Colonic mucosa (tissue), 4 donors: ENCODE data around the gene BCL2L11. TPM values are rescaled to one million over a fixed set of nuclear protein-coding genes. Genes with fewer than 3 reads are reported as not detected.

Experiments
- DNase-seq: peaks from one replicate; pipeline ENCODE4 v3.0.0-alpha.2; 2020
- H3K27ac ChIP-seq: fragments of 200-600 bp; one replicate; pipeline ENCODE4 v1.8.0; 2021
- H3K27me3 ChIP-seq: fragments of 200-600 bp; one replicate; pipeline ENCODE4 v1.8.0; 2021
- H3K36me3 ChIP-seq: fragments of 200-600 bp; one replicate; pipeline ENCODE4 v1.8.0; 2021
- H3K4me1 ChIP-seq: fragments of 200-600 bp; one replicate; pipeline ENCODE4 v1.8.0; 2021; ENCODE audit warnings: mild to moderate bottlenecking
- H3K4me3 ChIP-seq: fragments of 200-600 bp; one replicate; pipeline ENCODE4 v1.8.0; 2021
- H3K9ac ChIP-seq, 2 donors: one replicate each; pipeline ENCODE4 v1.7.0; 2013; ENCODE audit warnings: control low read depth in 2 of 2, low read depth in 2 of 2, low read length in 2 of 2
- H3K9me3 ChIP-seq: fragments of 200-600 bp; one replicate; pipeline ENCODE4 v1.8.0; 2021
- CTCF ChIP-seq: fragments of 200-600 bp; IDR thresholded peaks from one replicate; pipeline ENCODE4 v1.8.0; 2022; ENCODE audit warnings: antibody characterized with exemption, mild to moderate bottlenecking
- intact Hi-C: fragments of 100-400 bp; cut with DNase I; formaldehyde crosslinking; loops from one replicate; pipeline ENCODE4 v1.14.1; 2022
- total RNA-seq, 2 donors: library from RNA; stranded (reverse); fragmentation: NEBNext Ultra II Directional in 1 of 2; extraction: Animal tissue kit (Norgen Biotek cat#: 25700) in 1 of 2; gene quantifications; one replicate each; pipeline ENCODE4 v1.2.1, GENCODE V29; 2021
- donor health status: healthy.
- donor health status: DM: no; HTN: no; CAD: no.
- donor health status: DM: no; HTN: no; CAD: no.

The BCL2L11 gene
- total RNA-seq, 2 donors from 2014 or later: 21.3 to 31.7 TPM

- Histone ChIP-seq H3K4me3 (no peak overlapping the region), H3K27me3 (no peaks in the 10 kb centered on the region), H3K27ac (no peak overlapping the region), H3K9me3 (no peaks in the 10 kb centered on the region), H3K36me3 (no peaks in the 10 kb centered on the region), H3K4me1 (no peaks in the 10 kb centered on the region), H3K9ac (no peak overlapping the region)
- no peak for TF ChIP-seq CTCF
- no peak for DNase-seq
- intact Hi-C loops: no loop called here
Observed at GRCh38 chr2:111143107-111143842, 22.6 kb downstream of the BCL2L11 start.

DNA sequence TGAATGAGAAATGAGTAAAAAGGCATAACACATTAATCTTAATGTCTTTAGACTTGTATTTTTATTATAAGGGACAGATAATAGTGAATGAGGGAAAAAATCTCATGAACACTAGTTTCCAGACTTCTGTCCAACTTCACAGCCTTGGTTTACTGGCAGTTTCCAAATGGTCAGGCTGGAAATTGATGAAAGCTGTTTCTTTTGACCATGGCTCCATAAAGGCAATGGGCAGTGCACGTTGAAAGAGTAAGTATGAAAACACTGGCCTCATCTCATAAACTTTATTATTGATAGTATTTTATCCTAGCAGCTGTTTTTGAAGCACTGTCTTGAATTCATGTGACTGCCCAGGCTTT is 23.1 kb downstream of the BCL2L11 start:
- TF ChIP-seq CTCF: no peak
- intact Hi-C loops: no loop called here
- Histone ChIP-seq H3K4me3 (no peak overlapping the region), H3K9ac (no peak overlapping the region), H3K27me3 (no peaks in the 10 kb centered on the region), H3K4me1 (no peaks in the 10 kb centered on the region), H3K36me3 (no peaks in the 10 kb centered on the region), H3K27ac (no peak overlapping the region), H3K9me3 (no peaks in the 10 kb centered on the region)
- no peak for DNase-seq

DNA sequence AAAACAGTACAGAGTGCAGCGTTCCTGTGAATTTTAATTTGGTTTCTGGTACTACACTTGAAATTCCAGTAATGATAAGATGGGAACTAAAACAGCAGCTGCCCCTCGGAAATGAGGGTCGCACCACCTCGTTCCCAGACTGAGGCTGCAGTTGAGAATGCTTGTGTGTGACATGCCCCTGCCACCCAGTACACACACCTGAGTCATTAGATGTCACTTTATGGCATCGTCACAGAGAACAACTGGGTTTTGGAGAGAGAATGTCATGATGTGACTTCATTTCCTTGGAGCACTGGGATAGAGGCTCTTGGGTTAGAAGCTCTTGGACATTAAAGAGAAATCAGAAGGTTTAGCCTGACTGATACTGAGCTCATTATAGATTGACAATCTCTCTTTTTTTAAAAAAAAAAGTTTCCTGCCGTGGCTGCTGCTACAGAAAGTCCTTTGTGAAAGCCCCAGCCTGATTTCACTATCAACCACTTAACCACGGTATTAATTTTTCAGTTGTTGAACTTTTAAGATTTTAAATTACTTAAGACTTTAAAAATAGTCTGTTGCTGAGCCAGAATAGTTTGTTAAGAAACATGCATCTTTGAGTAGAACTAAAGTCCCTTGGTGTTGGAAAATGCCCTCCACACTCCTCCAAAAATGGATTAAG is 24.5 kb downstream of the BCL2L11 start:
- TF ChIP-seq CTCF: no peak
- no peaks in the 10 kb centered on the region for H3K36me3 ChIP-seq
- H3K27me3 ChIP-seq: no peaks in the 10 kb centered on the region
- intact Hi-C loops: no loop called here
- no peak overlapping the region for H3K9ac ChIP-seq
- no peaks in the 10 kb centered on the region for H3K4me1 ChIP-seq
- H3K4me3 ChIP-seq: no peak overlapping the region
- H3K27ac ChIP-seq: no peak overlapping the region
- DNase-seq: no peak
- H3K9me3 ChIP-seq: no peaks in the 10 kb centered on the region

DNA sequence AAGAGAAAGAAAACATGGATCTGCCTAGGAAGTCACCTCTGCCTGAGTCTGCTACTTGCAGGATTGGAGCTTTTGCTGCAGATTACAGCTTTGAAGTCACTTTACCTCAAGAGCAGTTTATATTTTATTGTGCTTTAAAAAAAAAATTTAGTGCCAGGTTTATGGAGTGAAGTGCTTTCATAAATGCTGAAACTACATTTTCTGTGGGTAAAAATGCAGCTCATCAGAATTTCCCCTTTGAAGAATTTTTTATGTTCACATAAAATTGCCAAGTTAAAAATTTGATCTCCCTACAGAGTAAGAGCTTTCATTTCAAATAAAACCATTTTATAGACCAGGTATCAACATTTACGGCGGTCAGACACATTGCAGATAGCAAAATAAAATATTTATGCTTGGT is 25.2 kb downstream of the BCL2L11 start:
- no peaks in the 10 kb centered on the region for H3K27me3 ChIP-seq
- intact Hi-C loops: no loop called here
- H3K4me1 ChIP-seq: no peaks in the 10 kb centered on the region
- TF ChIP-seq CTCF: no peak
- H3K4me3 ChIP-seq: no peak overlapping the region
- no peaks in the 10 kb centered on the region for H3K9me3 ChIP-seq
- DNase-seq: no peak
- no peak overlapping the region for H3K27ac ChIP-seq
- H3K36me3 ChIP-seq: no peaks in the 10 kb centered on the region
- H3K9ac ChIP-seq: no peak overlapping the region

DNA sequence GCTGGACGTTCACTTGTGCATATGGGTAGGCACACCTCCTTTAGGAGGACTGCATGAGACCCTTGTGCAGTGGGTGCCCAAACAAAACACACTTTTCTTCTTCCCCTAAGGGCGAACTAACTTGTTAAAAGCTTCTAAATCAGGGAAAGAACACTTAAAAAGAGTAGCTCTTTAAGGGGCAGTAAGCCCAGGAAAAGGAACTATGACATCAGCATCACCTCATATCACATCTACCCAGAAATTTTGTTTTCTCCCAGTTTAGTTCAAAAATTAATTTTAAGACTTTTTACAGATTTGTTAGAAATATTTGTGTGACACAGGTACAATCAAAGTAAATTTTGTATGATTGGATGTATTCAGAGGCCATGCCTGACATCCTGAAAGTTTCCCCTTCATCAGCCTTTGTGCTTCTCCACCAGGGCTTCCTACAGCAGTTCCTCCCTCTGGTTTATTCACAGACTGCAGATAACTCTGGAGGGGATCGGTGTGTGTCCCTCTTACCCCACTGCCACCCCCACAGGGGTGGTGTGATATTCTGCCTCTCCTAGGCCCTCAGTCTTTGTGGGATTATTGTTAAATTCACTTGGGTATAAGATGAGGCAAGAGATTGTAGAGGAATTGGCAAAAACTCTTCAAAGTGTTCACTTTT is 27.6 kb downstream of the BCL2L11 start:
- intact Hi-C loops: no loop called here
- Histone ChIP-seq H3K9me3 (no peaks in the 10 kb centered on the region), H3K4me3 (no peak overlapping the region), H3K27ac (no peak overlapping the region), H3K27me3 (no peaks in the 10 kb centered on the region), H3K36me3 (no peaks in the 10 kb centered on the region), H3K4me1 (no peaks in the 10 kb centered on the region), H3K9ac (no peak overlapping the region)
- DNase-seq: no peak
- TF ChIP-seq CTCF: no peak
